NCI-H460 (cell line): ENCODE results near the gene ZNF740. TPM values are rescaled to one million over a fixed set of nuclear protein-coding genes. Genes with fewer than 3 reads are reported as not detected.

ENCODE experiments used
- DNase-seq: peaks from one replicate; pipeline ENCODE4 v3.0.0-alpha.2; 2016; ENCODE audit warnings: low read depth; ENCODE audit errors: extremely low read depth
- total RNA-seq: library from RNA; depleted of rRNA; stranded (reverse); fragments of >200 nt; shearing (Covaris generic); gene quantifications from 2 replicates; pipeline ENCODE4 v1.2.3, GENCODE V29; 2014

The ZNF740 gene
- total RNA-seq, 1 experiment from 2014 or later, result 14.9 TPM

DNA sequence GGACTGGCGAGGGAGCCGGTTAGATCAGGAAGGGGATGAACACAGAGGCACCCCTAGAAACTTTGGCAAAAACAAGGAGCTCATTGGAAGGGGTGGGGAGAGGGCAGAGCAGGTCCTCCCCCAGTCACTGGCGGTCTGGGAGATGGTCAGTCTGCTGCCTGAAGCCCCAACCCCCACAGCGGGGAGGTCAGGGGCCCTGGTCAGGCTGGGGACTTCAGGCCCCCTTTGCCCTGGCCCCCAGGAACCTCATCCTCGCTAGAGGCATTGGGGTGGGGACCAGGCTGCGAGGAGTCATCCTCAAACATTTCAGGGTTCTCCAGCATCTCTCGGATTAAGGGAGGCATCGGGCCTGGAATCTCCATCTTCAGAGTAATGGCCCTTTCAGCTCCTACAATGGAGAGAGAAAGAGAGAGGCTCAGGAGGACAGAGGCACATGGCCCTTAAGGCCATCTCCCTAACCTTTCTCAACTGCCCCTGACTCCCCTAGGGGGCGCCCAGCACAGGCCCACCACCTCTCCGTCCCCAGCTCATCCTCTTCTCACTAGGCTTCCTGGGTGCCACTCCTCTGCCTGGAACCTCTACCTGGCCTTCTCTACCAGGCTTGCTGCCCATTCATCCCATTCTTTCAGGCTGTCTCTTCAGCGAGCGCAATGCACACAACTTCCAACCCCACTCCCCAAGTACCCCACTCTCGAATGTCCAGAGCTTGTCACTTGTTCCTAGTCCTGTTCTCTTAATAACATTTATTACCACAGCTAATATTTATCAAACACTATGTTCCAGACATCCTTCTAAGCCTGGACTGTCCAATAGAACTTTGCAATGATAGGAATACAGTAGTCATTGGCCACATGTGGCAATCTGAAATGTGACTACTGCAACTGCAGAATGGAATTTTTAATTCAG lies 31.2 kb downstream of the ZNF740 start:
- no peak for DNase-seq

DNA sequence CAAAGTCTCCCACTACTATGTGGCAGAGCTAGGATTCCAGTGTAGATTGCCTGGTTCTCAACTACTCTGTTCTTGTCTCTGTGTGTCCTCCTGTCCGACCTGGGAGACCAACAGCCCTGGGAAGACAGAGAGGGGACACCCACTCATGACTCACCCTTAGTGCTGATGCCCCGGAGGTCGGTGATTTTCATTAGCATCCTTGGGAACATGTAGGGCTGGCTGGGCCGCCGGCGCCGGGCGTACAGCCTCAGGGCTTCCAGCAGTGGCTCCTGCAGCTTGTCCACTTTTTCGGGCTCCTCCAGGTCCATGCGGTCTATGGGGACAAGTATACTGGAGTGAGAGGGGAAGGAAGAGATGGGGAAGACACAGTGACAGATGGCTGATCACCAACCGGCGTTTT lies 32.4 kb downstream of the ZNF740 start:
- DNase-seq, result no peak

DNA sequence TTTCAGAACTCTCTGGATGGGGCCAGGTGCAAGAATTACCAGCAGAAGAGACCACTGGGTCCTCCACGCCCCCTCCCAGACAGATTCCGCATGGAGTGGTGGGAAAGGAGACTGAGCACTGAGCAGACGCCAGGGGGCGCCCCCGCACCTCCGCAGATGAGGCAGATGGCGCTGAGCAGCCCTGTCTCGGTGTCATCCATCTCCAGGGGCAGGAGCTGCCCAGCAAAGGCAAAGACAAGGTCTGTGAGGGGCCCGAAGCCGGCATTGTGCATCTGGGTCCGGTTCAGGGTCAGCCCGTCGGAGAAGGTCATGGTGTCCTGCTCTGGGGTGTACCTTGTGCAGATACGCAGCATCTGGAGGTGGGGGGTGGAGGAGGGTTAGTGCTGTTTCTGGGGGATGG lies 32.8 kb downstream of the ZNF740 start:
- DNase-seq, result peak; percentile 74

DNA sequence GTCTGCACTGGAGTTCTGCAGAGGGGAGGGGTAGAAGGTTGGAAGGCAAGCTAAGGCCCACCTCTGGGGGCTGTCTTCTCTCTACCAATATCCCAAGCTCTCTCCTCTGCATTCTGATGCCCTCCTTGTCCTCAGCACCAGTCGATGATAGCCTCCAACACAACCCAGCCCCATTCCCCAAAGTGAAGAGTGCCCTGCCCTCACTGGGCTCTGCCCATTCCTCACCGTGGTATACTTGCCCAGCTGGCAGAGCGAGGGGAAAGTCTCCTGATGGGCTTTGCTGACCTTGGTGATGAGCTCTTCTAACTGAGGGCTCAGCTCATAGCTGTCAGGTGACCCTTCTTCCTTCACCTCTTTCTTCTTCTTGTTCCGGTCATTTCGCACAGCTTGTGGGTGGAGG lies 33.7 kb downstream of the ZNF740 start:
- DNase-seq, result no peak

DNA sequence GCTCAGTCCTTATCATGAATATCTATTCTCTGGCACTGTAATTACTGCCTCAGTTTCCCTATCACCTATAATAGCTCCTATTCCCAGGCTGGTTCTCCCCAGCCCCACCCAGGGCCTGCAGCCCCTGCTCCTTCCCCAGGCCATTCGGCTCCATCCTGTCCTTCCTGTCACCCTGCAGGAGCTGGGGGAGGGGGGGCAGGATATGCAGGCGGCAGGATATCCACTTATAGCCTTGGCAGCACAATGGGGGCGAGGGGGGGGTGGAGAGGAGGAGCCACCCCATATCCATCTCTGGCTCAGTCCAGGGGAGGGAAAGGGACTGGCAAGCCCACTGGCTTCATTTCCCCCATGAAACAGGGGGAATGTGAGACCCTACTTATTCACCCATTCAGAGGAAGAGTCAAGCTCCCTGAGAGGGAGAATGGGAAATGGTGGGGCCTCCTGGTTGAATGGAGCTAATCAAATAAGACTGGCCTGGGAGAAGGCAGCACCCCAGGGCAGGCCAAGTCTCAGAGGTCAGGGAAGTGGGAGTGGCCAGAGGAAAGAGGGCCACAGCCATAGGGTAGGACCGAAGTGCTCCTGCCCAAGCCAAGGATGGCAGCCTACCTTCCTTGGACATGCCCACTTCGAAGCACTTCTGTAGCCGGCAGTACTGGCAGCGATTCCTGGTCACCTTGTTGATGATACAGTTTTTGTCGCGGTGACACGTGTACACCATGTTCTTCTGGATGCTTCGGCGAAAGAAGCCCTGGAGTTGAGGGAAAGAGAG lies 34.3 kb downstream of the ZNF740 start:
- DNase-seq, result no peak

DNA sequence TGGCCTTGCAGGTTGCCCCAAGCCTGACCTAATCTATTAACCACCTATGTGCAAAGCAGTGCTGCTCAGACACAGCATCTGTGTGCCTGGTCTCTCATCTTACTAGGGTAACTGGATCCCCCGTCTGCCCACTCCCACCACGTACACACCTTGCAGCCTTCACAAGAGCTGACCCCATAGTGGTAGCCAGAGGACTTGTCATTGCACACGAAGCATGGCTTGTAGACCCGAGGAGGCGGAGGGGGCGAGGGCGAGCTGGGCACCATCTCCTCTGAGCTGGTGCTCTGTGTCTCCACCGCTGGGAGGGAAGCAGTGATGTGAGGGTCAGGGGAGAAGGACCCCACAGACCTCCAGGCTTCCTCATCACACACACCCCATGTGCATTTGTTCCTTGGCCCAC lies 35.0 kb downstream of the ZNF740 start:
- DNase-seq, result no peak

DNA sequence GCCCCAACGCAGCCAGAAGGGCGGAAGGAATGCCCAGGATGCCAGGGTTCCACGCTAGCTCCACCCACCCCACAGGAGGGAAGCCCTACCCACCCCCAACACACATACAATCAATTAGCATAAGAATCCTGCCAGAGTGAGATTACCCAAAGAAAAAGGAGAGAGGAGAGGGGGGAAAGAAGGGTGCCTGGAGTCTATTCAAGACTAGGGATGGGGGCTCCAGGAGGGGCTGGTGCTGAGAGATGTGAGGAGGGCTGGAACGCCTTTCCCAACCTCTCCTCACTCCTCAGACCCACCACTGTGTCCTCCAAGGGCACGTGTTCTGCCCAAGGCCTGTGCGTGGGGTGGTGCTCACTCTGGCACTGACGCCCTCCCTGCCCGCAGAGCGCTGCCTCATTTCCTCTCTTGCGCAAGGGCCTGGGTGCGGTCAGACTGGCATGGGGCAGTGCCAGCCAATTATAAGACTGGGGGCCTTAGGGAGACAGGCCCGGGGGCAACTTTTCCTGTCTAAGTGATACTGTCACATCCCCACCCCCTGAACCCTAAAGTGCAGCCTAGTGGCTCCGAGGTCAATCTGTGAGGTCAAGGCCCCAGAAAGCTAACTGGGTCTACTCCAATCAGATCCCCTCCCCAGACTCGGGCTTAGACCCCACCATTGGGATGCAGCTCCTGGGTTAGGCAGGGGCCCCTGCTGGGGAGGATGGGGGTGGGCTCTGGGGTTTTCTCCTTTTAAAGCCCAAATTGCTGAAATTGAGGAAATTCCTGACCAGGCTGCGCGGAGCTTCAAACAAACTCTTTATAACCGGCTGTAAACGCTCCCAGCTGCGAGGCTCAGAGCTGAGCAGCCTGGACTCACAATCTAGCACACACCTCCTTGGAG lies 36.8 kb downstream of the ZNF740 start:
- no peak for DNase-seq

DNA sequence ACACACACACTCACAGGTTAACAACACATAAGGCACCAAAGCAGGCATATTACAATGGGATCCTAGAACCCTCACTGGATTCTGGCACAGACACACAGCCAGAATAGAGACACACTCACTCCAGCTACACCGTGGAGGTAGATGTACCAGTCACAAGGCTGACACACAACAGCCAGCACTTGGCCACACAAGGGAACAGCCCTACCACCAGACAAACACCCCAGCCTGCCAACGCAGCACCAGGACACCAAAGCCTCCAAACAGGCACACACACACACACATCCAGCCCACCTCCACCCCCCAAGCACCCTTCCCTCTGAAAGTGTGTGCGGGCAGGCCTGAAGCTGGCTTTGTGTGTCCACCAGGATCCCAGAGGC lies 37.4 kb downstream of the ZNF740 start:
- DNase-seq, result no peak

DNA sequence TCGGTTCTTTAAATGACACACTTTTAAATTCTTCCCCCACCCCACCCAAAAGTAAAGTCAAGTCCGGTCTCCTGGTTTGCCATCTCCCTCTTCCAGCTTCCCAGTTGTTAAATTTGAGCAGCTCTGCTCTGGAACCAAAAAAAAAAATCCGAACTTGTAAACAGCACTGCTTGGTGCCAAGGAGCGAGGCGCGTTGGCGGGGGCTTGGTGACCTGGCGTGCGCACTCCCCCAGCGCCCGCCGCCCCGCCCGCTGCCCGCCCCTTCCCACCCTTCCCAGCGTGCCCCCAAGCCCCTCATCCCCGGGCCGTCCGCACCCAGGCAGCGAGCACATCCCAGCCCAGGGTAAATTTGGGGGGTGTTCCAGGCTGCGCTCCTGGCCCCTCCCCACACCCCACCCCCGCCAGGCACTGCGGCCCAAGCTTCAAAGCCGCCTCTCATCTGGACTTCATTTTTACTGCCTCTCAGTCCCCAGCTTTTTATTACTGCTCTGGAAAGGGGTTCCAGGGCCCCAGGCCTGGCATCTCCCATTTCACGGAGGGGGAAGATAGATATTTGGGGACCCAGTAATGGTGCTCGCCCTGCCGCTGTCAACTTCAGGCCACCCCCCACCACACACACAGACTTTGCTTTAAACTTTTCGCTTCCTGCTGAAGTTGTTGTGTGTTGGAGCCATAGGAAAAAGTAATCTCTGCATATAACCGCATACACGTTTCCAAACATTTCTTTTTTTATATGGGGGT lies 38.2 kb downstream of the ZNF740 start:
- DNase-seq, result no peak

DNA sequence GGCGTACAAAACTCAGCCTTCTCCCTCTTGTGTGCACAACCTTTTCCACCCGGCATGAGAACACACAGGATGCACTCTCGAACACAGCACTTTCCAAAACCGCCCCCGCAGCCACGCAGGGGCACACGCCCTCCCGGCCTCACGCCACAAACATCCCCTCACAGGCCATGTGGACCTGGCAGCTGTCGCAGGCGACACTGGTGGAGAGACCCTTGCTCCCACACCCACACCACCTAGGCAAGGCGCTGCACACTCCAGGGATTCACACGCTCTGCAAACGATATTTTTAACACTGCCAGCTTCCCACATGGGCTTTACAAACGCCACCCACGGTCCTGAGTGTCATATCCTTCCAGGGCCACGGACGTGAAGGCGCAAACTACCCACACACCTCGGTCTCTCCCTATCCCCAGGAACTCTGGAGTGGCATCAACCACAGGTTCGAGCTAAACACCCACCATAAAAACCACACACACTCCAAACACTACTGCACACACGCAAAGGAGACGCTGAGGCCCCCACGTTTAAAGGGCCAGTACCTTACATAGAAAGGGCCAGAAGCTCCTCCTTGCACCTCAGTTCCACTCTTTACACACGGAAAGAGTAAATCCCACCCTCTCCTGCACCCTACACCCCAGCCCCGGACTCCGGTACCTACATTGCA lies 38.9 kb downstream of the ZNF740 start:
- DNase-seq, result no peak

DNA sequence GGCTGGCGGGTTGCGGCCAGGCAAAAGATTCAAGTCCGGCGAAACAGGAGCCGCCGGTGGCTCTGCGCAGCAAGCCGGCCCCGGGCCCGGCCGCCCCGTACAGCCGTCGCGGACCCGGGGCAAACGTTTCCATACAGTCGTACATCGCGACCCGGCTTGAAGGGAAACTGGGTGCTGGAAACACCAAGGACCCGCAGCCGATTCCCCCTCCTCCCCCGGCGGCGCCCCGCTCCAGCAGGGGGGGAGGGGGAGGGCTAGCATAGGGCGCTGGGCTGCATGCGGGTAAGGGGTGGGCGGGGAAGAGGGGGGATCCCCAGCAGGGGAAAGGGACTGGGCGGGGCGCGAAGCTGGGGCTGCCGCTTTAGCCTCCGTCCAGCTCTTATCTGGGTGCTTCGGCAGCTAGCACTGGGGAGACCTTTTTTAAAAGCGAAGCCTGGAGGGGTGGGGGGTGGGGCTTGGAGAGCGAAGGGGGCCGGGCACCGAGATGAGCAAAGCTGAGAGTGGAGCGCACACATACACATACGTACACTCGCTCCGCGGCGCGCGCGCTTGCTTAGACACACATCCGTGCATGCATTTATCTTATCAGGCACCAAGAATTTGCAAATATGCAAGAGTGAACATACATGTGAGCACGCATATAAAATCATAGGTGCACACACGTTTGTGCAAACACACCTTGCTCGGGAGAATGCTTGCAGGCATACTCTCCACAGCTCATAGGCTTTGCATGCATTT lies 39.6 kb downstream of the ZNF740 start:
- peak; percentile 55 for DNase-seq

DNA sequence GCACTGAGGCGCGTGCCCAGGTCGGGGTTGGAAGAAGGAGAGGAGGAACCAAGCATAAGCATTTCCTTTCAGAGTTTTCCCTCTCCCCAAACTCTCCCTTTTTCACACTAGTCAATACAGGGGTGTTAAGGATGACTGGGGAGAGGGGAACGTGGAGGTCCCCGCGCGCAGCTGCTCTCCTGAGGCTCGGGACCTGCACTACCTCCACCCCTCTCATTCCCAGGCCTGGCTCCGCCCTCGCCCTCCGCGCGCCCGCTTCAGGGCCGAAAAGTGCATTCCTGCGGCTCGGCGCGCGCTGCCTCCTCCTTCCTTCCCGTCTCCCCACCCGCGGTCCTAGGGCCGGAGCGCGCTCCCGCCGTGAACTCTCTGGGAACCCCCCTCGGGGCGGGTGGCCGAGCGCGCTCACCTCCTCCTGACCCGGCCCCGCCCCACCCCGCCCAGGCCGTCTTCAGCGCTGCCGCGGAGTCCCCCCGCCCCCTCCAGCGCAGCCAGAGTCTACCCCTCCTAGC lies 40.2 kb downstream of the ZNF740 start:
- peak; percentile 91 for DNase-seq

DNA sequence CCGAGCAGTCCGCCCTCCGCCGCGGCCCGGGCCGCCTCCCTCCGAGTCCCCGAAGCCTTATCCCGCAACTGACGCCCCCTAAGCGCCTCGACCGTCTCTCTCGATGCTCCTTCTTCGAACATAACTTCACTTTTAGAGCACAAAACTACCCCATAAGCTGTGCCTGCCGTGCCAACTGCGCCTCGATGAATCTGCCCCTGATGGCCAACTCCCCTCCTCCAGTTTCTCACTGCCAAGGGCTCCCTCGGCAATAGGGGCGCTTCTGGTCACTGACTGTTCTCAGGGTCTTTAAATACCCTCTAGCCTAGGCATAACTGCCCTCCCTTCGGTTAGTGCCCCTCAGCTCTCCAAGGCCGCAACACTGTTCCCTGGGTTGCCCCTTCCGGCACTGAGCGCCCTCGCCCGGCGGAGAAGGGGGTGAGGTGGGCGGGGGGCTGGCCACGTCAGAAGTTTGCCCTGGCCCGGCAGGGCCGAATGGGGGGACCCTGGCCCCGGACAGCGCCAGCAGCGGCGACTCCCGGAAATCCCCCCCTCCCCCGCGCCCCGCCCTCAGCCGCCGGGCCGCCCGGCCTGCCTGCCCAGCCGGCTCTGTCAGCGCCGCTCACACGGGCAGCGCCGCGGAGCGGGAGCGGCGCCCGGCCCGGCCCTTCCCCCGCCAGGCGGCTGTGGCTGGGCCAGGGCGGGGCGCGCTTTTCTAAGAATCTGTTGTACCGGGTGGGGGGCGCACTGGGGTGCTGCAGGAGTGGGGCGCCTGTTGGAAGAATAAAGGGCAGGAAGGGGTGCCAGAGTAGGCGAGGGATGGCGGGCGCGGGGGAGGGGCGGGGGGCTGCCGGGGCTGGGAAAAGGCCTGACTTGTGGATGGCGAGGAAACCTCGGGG lies 40.9 kb downstream of the ZNF740 start:
- DNase-seq, result peak; percentile 54

DNA sequence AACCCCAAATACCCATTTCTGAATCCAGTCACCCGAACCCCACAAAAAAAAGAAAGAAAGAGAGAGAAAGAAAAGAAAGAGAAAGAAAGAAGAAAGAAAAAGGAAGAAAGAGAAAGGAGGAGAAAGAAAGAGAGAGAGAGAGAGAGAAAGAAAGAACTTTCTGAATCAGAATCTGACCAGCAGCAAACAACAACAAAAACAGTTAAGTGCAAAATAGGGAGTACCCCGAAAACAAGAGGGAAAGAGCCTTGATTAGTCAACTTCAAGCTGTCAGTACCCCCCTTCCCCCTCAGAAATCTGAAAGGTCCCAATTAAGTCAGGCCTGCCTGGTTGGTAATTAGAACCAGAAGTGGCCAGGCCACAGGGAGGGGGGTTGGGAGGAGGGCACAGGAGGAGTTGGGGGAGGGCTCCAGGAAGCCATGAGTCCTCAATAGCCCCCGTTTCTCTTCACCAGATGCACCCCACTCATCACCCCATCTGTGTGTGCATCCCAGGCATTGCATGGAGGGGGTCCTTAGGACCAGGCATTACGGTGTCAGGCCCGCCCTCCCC lies 41.7 kb downstream of the ZNF740 start:
- no peak for DNase-seq

DNA sequence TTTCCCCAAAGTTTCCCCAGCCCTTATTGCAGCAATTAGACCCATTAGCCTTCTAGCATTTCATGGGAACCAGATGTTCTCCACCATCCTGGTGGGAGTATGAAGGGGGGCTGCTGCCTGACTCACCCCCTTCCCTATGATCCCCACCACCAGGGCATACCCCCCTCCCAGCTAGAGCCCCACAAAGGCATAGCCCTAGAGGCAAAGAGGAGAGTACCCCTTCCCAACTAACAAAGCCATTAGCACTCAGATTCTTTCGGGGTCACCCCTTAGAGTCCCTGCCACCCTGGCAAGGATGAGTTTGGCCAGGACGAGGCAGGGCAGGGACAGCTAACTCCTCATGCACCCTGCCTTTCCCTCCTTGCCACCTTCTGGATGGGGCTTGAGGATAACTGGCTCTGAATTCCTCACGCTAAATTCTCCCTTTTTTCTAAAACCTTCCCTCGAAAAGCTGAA lies 42.3 kb downstream of the ZNF740 start:
- DNase-seq, result no peak

DNA sequence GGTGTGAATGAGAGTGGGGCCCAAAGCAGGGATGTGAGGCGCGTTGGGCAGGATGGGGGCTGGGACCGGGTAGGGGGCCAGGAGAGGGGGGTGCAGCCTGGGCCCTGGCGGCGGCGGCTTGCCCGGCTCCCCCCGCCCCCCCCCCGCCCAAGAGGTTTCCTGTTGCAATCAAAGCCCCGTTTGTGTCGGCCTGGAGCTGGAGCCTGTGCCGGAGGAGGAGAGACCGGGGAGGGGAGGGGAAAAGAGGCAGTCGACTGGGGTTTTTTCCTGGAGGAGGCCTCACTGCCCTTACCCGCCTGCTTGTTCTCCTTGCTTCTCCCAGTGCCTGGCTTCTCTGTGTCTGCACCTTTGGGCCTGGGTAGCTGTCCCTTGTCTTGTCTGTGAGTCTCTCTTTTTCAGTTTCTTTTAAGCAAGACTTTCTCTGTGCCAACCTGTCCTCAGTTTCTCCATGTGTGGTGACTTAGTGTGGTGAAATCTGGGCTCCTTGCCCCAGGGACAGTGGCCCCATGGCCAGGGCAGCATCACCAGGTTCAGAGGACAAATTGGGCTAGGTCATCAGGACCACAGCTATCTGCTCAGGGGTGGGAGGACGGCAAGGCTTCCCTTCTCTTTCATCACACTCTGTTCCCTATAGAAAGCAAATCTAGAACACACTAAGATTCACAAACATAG lies 43.0 kb downstream of the ZNF740 start:
- no peak for DNase-seq
